ENCODE results near the gene KAZN.

KAZN gene

GRCh38 chr1:15156807-15157380, 558.4 kb downstream of the KAZN start:
- H3K9me3 ChIP-seq (ENCODE audit: control insufficient read depth, insufficient read depth, low read length), result no peaks in the 10 kb centered on the region
- no peaks in the 10 kb centered on the region for H3K36me3 ChIP-seq (ENCODE audit: control insufficient read depth, insufficient read depth, low read length)
- no peak overlapping the region for H3K9ac ChIP-seq (ENCODE audit: low read depth, low read length)
- peaks cover 14% of the 10 kb centered on the region for H3K4me1 ChIP-seq (ENCODE audit: control insufficient read depth, insufficient read depth, low read length)
- H3K27me3 ChIP-seq (ENCODE audit: control insufficient read depth, insufficient read depth, low read length), result peaks cover 6% of the 10 kb centered on the region
- H3K4me3 ChIP-seq (ENCODE audit: low read depth, low read length), result no peak overlapping the region

- Histone ChIP-seq H3K27me3 (ENCODE audit: control insufficient read depth, insufficient read depth, low read length) (peaks cover 2% of the 10 kb centered on the region), H3K9me3 (ENCODE audit: control insufficient read depth, insufficient read depth, low read length) (no peaks in the 10 kb centered on the region), H3K4me1 (ENCODE audit: control insufficient read depth, insufficient read depth, low read length) (peaks cover 12% of the 10 kb centered on the region), H3K9ac (ENCODE audit: low read depth, low read length) (no peak overlapping the region), H3K36me3 (ENCODE audit: control insufficient read depth, insufficient read depth, low read length) (no peaks in the 10 kb centered on the region), H3K4me3 (ENCODE audit: low read depth, low read length) (no peak overlapping the region)
These were observed 559.3 kb downstream of the KAZN start for GRCh38 chr1:15157524-15158399.

DNA sequence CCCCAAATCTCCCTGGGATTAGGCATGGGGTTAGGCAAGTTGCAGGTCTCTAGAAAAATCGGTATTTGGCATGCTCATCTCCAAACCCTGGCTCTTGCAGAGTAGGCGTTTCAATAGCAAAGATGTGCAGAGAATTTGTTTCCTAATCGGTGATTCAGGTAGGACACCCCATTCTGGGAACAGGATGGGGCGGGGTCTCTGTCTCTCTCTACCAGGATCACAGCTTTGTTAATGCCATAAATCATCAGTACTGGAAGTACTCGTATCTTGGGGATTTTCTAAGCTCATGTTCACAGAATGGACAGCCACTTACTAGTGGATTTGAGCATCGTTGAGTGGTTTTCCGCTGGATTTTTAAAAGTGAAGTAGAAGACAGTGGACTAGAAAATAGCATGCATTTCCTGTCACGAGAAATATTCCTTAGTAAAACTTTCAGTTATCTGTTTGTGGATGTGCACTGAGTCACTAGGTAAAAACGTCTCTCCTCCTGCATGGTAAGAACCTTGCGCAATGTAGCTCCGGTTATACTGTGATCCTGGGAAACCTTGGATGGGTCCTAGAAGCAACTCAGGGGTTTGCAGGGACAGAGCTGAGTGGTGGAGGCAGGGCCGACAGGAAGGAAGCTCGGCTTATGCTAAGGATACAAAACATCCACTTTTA, 560.2 kb downstream of the KAZN start:
- H3K36me3 ChIP-seq (ENCODE audit: control insufficient read depth, insufficient read depth, low read length), result no peaks in the 10 kb centered on the region
- no peak overlapping the region for H3K9ac ChIP-seq (ENCODE audit: low read depth, low read length)
- H3K9me3 ChIP-seq (ENCODE audit: control insufficient read depth, insufficient read depth, low read length), result no peaks in the 10 kb centered on the region
- H3K4me1 ChIP-seq (ENCODE audit: control insufficient read depth, insufficient read depth, low read length), result peaks cover 12% of the 10 kb centered on the region
- no peak overlapping the region for H3K4me3 ChIP-seq (ENCODE audit: low read depth, low read length)
- peaks cover 2% of the 10 kb centered on the region for H3K27me3 ChIP-seq (ENCODE audit: control insufficient read depth, insufficient read depth, low read length)

GRCh38 chr1:15159166-15159555, 560.7 kb downstream of the KAZN start:
- Histone ChIP-seq H3K9me3 (ENCODE audit: control insufficient read depth, insufficient read depth, low read length) (no peaks in the 10 kb centered on the region), H3K36me3 (ENCODE audit: control insufficient read depth, insufficient read depth, low read length) (no peaks in the 10 kb centered on the region), H3K4me3 (ENCODE audit: low read depth, low read length) (no peak overlapping the region), H3K9ac (ENCODE audit: low read depth, low read length) (no peak overlapping the region), H3K27me3 (ENCODE audit: control insufficient read depth, insufficient read depth, low read length) (peaks cover 2% of the 10 kb centered on the region), H3K4me1 (ENCODE audit: control insufficient read depth, insufficient read depth, low read length) (peaks cover 12% of the 10 kb centered on the region)

GRCh38 chr1:15160626-15161025, 562.1 kb downstream of the KAZN start:
- H3K36me3 ChIP-seq (ENCODE audit: control insufficient read depth, insufficient read depth, low read length), result no peaks in the 10 kb centered on the region
- H3K4me1 ChIP-seq (ENCODE audit: control insufficient read depth, insufficient read depth, low read length), result peaks cover 10% of the 10 kb centered on the region
- no peak overlapping the region for H3K4me3 ChIP-seq (ENCODE audit: low read depth, low read length)
- H3K27me3 ChIP-seq (ENCODE audit: control insufficient read depth, insufficient read depth, low read length), result no peaks in the 10 kb centered on the region
- H3K9ac ChIP-seq (ENCODE audit: low read depth, low read length), result no peak overlapping the region
- H3K9me3 ChIP-seq (ENCODE audit: control insufficient read depth, insufficient read depth, low read length), result no peaks in the 10 kb centered on the region

DNA sequence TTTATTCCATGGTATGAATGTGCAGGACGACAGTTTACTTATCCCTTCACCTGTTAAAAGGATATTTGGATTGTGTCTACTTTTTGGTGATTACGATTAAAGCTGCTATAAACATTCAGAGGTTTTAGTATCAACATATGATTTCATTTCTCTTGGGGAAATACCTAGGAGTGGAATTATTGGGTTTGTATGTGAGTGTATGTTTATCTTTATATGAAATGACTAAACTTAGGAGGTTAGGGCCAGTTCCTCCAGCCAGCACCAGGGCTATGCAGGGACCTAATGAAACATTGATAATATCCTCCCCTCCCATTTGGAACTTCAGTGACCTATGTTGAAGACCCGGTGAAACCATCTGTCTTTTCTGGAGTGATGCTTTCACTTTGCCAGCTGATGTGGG, 568.9 kb downstream of the KAZN start:
- Histone ChIP-seq H3K9me3 (ENCODE audit: control insufficient read depth, insufficient read depth, low read length) (no peaks in the 10 kb centered on the region), H3K4me3 (ENCODE audit: low read depth, low read length) (no peak overlapping the region), H3K36me3 (ENCODE audit: control insufficient read depth, insufficient read depth, low read length) (no peaks in the 10 kb centered on the region), H3K4me1 (ENCODE audit: control insufficient read depth, insufficient read depth, low read length) (no peaks in the 10 kb centered on the region), H3K9ac (ENCODE audit: low read depth, low read length) (no peak overlapping the region), H3K27me3 (ENCODE audit: control insufficient read depth, insufficient read depth, low read length) (no peaks in the 10 kb centered on the region)
